Measurements from ENCODE around the gene SPINDOC. TPM values are rescaled to one million over a fixed set of nuclear protein-coding genes. Genes with fewer than 3 reads are reported as not detected.

Gene SPINDOC
- total RNA-seq, result 7.7 and 9.0 TPM in 2 replicates

GRCh38 chr11:63813035-63813562 is at the start of gene SPINDOC:
TSS of gene SPINDOC (plus strand) at chr11:63813456. CDS start at chr11:63813687, 231 bp downstream.

GRCh38 chr11:63768237-63769041 is 44.8 kb upstream of the SPINDOC start, which contains the start of gene ZFTA:
TSS of gene ZFTA (minus strand) at chr11:63768775. CDS start at chr11:63768622, 153 bp downstream.

GRCh38 chr11:63838678-63839507 is 25.6 kb downstream of the SPINDOC start, which contains the start of gene MARK2:
TSS of gene MARK2 (plus strand) at chr11:63839110. CDS start at chr11:63839507, 397 bp downstream.

Other genes with a start within 250 kb of the SPINDOC start
- gene PLAAT3, start 199.0 kb upstream of the SPINDOC start, total RNA-seq, result 48.2 and 53.7 TPM in 2 replicates
- 62.7 and 71.4 TPM in 2 replicates for gene ATL3, start 142.1 kb upstream of the SPINDOC start, total RNA-seq
- 69.8 and 73.1 TPM in 2 replicates for gene RTN3, start 132.0 kb upstream of the SPINDOC start, total RNA-seq
- gene ZFTA, start 44.7 kb upstream of the SPINDOC start, total RNA-seq, result 32.3 and 34.5 TPM in 2 replicates
- gene MARK2, start 25.7 kb downstream of the SPINDOC start, total RNA-seq, result 12.3 and 13.9 TPM in 2 replicates
- gene RCOR2, start 103.7 kb downstream of the SPINDOC start, total RNA-seq, result 0.93 and 1.9 TPM in 2 replicates
- gene NAA40, start 125.5 kb downstream of the SPINDOC start, total RNA-seq, result 3.1 and 7.0 TPM in 2 replicates
- gene COX8A, start 161.2 kb downstream of the SPINDOC start, total RNA-seq, result 163 and 221 TPM in 2 replicates
- gene OTUB1, start 173.0 kb downstream of the SPINDOC start, total RNA-seq, result 54.5 and 64.1 TPM in 2 replicates
- 0.06 TPM in 1 of 2 replicates, not detected in the other for gene FLRT1, start 222.5 kb downstream of the SPINDOC start, total RNA-seq